HG03066 (cell line): Measurements from ENCODE around the gene DCLK3.

Experiments used
- ATAC-seq: cut with Tn5 transposase; IDR thresholded peaks from one replicate; pipeline ENCODE4 v1.9.1; 2021; ENCODE audit warnings: low read depth; ENCODE audit not compliant: unreplicated experiment

The DCLK3 gene

GRCh38 chr3:36763850-36764703 is at the start of gene DCLK3:
Gene DCLK3 (minus strand): TSS chr3:36764553. CDS start chr3:36764263, 290 bp downstream.
- no peak for ATAC-seq

- ATAC-seq: no peak
These were observed 49.0 kb upstream of the DCLK3 start for GRCh38 chr3:36813305-36813704.

- ATAC-seq: no peak
These were observed 47.9 kb upstream of the DCLK3 start for GRCh38 chr3:36812240-36812639.

GRCh38 chr3:36811768-36812167 is 47.4 kb upstream of the DCLK3 start:
- no peak for ATAC-seq

- no peak for ATAC-seq
These were observed 40.1 kb upstream of the DCLK3 start for GRCh38 chr3:36804295-36805055.

GRCh38 chr3:36803091-36803791 is 38.9 kb upstream of the DCLK3 start:
- ATAC-seq: no peak

GRCh38 chr3:36800533-36801116 is 36.3 kb upstream of the DCLK3 start:
- no peak for ATAC-seq

GRCh38 chr3:36796881-36797280 is 32.5 kb upstream of the DCLK3 start:
- ATAC-seq: no peak

GRCh38 chr3:36796161-36796560 is 31.8 kb upstream of the DCLK3 start:
- ATAC-seq: no peak

- no peak for ATAC-seq
These were observed 31.3 kb upstream of the DCLK3 start for GRCh38 chr3:36795622-36796021.

- no peak for ATAC-seq
These were observed 28.0 kb upstream of the DCLK3 start for GRCh38 chr3:36792342-36792741.

- ATAC-seq: no peak
These were observed 26.4 kb upstream of the DCLK3 start for GRCh38 chr3:36790765-36791164.

- no peak for ATAC-seq
These were observed 22.9 kb upstream of the DCLK3 start for GRCh38 chr3:36786921-36787890.

- no peak for ATAC-seq
These were observed 19.8 kb upstream of the DCLK3 start for GRCh38 chr3:36784138-36784635.

- ATAC-seq: no peak
These were observed 13.3 kb upstream of the DCLK3 start for GRCh38 chr3:36777424-36778218.

- no peak for ATAC-seq
These were observed 12.1 kb upstream of the DCLK3 start for GRCh38 chr3:36776436-36776835.

GRCh38 chr3:36774052-36774451 is 9.7 kb upstream of the DCLK3 start:
- no peak for ATAC-seq

GRCh38 chr3:36771931-36772330 is 7.6 kb upstream of the DCLK3 start:
- ATAC-seq: no peak

GRCh38 chr3:36769926-36770325 is 5.6 kb upstream of the DCLK3 start:
- ATAC-seq: no peak
